ENCODE data around the gene PLD2. TPM values are rescaled to one million over a fixed set of nuclear protein-coding genes. Genes with fewer than 3 reads are reported as not detected.

The PLD2 gene
- total RNA-seq, 2 donors from 2014 or later = 5.5 to 6.7 TPM

DNA sequence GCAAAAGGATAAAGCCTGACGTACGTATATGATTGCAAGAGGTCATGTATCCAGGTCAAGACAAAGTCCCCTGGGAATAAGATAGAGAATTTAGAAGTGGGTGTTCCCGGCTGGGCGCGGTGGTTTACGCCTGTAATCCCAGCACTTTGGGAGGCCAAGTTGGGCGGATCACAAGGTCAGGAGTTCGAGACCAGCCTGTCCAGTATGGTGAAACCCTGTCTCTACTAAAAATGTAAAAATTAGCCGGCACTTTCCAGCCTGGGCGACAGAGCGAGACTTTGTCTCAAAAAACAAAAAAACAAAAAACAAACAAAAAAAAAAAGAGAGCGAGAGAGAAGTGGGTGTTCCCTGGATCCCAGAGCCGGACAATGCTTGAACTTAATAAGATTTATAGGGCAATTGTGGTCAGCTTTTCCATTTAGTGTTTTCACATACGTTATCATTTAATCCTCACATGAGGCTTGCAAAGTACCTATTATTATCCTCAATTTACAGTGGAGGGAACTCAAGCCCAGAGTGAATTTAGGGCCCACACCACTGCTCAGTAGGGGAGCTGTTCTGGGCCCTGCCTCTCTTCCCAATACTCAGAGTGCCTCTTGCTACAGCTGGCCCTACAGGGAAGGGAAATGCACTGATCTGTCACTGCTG lies 18.7 kb upstream of the PLD2 start:
- Histone ChIP-seq H3K4me3 (no peak overlapping the region), H3K27ac (no peak overlapping the region)
- TF ChIP-seq, protein P1, sequence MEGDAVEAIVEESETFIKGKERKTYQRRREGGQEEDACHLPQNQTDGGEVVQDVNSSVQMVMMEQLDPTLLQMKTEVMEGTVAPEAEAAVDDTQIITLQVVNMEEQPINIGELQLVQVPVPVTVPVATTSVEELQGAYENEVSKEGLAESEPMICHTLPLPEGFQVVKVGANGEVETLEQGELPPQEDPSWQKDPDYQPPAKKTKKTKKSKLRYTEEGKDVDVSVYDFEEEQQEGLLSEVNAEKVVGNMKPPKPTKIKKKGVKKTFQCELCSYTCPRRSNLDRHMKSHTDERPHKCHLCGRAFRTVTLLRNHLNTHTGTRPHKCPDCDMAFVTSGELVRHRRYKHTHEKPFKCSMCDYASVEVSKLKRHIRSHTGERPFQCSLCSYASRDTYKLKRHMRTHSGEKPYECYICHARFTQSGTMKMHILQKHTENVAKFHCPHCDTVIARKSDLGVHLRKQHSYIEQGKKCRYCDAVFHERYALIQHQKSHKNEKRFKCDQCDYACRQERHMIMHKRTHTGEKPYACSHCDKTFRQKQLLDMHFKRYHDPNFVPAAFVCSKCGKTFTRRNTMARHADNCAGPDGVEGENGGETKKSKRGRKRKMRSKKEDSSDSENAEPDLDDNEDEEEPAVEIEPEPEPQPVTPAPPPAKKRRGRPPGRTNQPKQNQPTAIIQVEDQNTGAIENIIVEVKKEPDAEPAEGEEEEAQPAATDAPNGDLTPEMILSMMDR (IDR thresholded peaks at IDR 0.05) = no peak

GRCh38 chr17:4788807-4789700 lies 17.9 kb upstream of the PLD2 start, which contains the start of gene GLTPD2:
Gene GLTPD2, plus strand, starts transcription at chr17:4788964. Its CDS starts 48 bp downstream, at chr17:4789012.
- no peaks in the 10 kb centered on the region for H3K9me3 ChIP-seq
- H3K27ac ChIP-seq = peak within 1 kb of the TSS; percentile 90 to 95
- no peak for DNase-seq (ENCODE audit: low spot score)
- H3K27me3 ChIP-seq = no peaks in the 10 kb centered on the region
- H3K4me3 ChIP-seq = peak within 1 kb of the TSS; percentile 60 to 64
- H3K36me3 ChIP-seq = no peaks in the 10 kb centered on the region
- peaks cover 0 to 44% of the 10 kb centered on the region in 2 donors for H3K4me1 ChIP-seq
- TF ChIP-seq, protein P1 (IDR thresholded peaks at IDR 0.05) = no peak

More for the DNA sequence above, 18.7 kb upstream of the PLD2 start:
- H3K9me3 ChIP-seq = no peaks in the 10 kb centered on the region
- H3K36me3 ChIP-seq = no peaks in the 10 kb centered on the region
- no peaks in the 10 kb centered on the region for H3K27me3 ChIP-seq
- H3K4me1 ChIP-seq = peaks cover 0 to 44% of the 10 kb centered on the region in 2 donors
- no peak for DNase-seq (ENCODE audit: low spot score)

DNA sequence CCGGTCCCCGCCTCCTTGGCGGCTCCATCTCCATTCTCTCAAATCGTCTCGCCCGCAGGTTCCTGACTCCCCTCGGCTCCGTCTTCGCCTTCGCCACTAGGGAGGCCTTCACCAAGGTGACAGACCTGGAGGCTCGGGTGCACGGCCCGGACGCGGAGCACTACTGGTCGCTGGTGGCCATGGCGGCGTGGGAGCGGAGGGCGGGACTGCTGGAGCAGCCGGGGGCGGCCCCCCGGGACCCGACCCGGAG lies 17.3 kb upstream of the PLD2 start:
- H3K9me3 ChIP-seq = no peaks in the 10 kb centered on the region
- no peak for DNase-seq (ENCODE audit: low spot score)
- no peaks in the 10 kb centered on the region for H3K27me3 ChIP-seq
- peak overlapping the region; percentile 90 to 95 for H3K27ac ChIP-seq
- H3K36me3 ChIP-seq = no peaks in the 10 kb centered on the region
- TF ChIP-seq, protein P1 (IDR thresholded peaks at IDR 0.05) = no peak
- H3K4me1 ChIP-seq = peaks cover 0 to 44% of the 10 kb centered on the region in 2 donors
- H3K4me3 ChIP-seq = peak overlapping the region; percentile 60 to 64

GRCh38 chr17:4789951-4790704 lies 16.8 kb upstream of the PLD2 start:
- Histone ChIP-seq H3K9me3 (no peaks in the 10 kb centered on the region), H3K4me3 (peak overlapping the region; percentile 60 to 64), H3K27ac (peak overlapping the region; percentile 90 to 95), H3K27me3 (no peaks in the 10 kb centered on the region), H3K4me1 (peaks cover 0 to 42% of the 10 kb centered on the region in 2 donors), H3K36me3 (no peaks in the 10 kb centered on the region)
- TF ChIP-seq, protein P1 (IDR thresholded peaks at IDR 0.05) = peak; percentile 43 to 90
- peak; percentile 91 for DNase-seq (ENCODE audit: low spot score)

DNA sequence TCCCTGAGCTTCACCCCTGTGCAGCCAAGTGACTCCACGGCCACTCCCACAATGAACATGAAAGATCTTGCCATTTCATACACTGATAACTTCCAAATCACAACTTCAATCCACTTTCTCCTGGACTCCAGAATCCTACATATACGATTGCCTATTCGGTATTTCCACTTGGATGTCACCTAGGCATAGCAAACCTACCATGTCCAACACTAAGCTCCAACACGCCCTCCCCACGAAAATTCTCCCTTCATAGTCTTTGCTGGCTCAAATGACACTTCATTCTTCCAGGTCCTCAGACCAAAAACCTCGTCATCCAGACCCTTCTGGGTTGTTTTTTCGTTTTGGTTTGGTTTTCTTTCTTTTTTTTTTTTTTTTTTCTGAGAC lies 16.3 kb upstream of the PLD2 start:
- peak overlapping the region; percentile 60 to 64 for H3K4me3 ChIP-seq
- H3K9me3 ChIP-seq = no peaks in the 10 kb centered on the region
- H3K4me1 ChIP-seq = peaks cover 0 to 36% of the 10 kb centered on the region in 2 donors
- no peak for DNase-seq (ENCODE audit: low spot score)
- peak overlapping the region; percentile 90 to 95 for H3K27ac ChIP-seq
- H3K27me3 ChIP-seq = no peaks in the 10 kb centered on the region
- H3K36me3 ChIP-seq = no peaks in the 10 kb centered on the region
- TF ChIP-seq, protein P1 (IDR thresholded peaks at IDR 0.05) = no peak

All from right atrium auricular region (tissue), 2 donors.